Measurements from ENCODE around the gene MIS18A.

GRCh38 chr21:32319012-32319411 is 40.2 kb upstream of the MIS18A start:
- no peak for TF ChIP-seq CTCF (IDR thresholded peaks at IDR 0.05; ENCODE audit: low read depth, low read length, missing input control)
- no peak for TF ChIP-seq RAD21 (IDR thresholded peaks at IDR 0.05)

Measured in liver (tissue), 3 donors.